DMS153 treated with DMSO at 0.1 percent for 48 hours (cell line): ENCODE results near the gene CTSG.
"Not testable (repeated sequence)": the region's sequence is repeated elsewhere in the genome, so short reads cannot be mapped to it uniquely, and the experiment has no call there.

Experiments used
- DNase-seq: peaks from one replicate; lab custom pipeline; 2025; ENCODE audit not compliant: unreplicated experiment; lab: John Stamatoyannopoulos, UW

CTSG gene, protein sequence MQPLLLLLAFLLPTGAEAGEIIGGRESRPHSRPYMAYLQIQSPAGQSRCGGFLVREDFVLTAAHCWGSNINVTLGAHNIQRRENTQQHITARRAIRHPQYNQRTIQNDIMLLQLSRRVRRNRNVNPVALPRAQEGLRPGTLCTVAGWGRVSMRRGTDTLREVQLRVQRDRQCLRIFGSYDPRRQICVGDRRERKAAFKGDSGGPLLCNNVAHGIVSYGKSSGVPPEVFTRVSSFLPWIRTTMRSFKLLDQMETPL

DNA sequence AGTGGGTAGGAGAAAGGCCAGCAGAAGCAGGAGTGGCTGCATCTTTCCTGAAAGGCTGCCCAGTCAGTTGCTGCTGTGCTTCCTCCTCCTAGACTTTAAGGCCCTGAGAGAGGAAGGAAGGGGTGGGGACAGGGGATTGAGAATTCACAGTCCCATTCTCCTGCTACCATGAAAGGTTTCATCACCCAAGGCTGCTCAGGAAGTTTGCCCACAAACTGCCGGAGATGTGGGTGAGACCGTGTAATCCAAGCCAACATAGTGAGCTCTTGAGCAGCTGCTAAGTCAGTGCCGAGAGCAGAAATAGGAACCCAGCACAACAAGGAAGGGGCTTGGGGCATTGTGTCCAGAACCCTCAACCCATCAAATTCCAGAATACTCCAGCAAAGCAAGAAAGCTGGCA, at the start of gene CTSG:
CTSG (minus strand) TSS at position 69 of the 400 bp plus-strand sequence; CDS start at position 42, 27 bp downstream.
- no peak for DNase-seq

DNA sequence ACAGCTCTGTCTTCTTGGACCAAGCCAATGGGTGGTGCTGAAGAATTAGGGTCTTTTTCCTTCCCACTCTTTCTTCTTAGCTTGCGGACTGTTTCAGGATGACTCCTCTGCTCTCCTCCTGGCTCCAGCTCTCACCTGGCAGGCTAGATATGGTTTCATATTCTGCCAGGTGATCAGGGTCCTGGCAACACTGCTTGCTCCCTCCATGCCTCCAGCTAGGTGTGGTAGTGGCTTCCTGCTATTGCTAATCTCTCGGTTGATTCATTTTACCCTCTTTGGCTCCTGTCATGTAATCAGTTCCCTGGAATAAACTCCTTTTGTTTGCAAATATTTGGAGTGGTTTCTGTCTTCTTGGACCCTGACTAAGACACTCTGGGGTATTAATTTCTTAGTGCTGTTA, 37.7 kb upstream of the CTSG start:
- no peak for DNase-seq

DNA sequence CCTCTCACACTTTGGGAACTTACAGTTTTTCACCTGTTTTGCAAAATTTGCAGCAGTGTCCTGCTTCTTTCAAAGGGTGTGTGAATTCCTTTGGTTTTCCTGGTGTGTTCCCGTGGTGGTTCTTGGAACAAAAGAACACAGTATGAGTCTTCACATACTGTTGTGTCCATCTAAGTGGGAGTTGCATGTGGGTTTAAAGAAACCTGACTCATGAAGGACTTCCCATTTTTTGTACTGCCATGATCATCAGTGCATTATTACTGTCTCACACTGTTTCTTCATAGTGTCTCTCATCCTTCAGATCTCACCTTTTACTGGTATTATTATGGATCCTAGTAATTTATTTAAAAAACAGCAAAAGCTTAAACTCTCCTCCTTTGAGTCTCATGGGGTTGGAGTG, 37.2 kb upstream of the CTSG start:
- no peak for DNase-seq

DNA sequence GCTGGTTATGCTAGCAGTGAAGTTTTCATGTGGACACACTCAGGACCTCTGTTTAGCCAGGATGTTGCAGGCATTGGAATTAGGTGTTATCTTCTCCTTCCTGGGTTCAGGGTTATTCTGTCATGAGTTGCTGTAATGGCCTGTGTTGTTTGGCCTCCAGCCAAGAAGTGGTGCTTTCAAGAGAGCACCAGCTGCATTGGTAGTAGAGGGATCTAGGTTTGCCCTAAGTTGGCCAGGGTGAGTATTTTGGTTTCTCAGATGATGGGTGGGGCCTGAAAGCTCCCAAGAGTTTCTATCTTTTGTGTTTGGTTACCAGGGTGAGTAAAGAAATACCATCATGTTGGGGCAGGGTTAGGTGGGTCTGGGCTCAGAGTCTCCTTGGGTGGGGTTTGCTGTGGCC, 36.1 kb upstream of the CTSG start:
- no peak for DNase-seq

DNA sequence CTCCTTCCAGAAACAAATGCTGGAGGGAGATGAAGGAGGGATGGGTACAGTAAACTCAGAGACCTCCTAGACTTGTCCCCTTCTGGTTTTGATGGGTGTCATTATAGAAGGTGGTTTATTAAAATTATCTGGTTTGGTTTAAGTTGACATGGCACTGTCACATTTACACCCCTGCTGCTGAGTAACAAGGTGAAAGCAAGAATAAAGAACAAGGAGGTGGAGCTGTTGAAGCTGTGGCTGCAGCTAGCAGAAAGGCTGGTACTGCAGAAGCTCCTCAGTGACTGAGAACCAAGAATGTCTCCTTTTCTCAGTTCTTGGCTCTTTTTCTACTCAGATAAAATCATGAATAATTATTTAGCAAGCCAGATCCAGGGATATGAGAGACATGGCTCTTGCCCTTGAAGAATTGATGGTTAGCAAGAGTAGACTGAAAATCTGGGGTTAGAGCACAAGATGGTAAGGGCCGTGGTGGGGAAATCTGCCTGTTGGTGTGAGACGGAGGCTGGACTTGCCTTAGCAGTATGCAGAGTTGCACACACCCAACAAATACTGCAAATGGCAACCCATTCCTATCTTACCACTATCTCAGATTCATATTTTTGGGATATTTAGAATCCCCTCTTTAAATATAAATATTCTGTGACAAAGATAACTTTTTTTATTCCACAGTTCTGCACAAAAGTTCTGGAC, 33.8 kb upstream of the CTSG start, which contains the start of gene GZMH:
GZMH (minus strand) TSS at position 31 of the 690 bp plus-strand sequence. CDS start 72 bp downstream, outside the sequence.
- no peak for DNase-seq

DNA sequence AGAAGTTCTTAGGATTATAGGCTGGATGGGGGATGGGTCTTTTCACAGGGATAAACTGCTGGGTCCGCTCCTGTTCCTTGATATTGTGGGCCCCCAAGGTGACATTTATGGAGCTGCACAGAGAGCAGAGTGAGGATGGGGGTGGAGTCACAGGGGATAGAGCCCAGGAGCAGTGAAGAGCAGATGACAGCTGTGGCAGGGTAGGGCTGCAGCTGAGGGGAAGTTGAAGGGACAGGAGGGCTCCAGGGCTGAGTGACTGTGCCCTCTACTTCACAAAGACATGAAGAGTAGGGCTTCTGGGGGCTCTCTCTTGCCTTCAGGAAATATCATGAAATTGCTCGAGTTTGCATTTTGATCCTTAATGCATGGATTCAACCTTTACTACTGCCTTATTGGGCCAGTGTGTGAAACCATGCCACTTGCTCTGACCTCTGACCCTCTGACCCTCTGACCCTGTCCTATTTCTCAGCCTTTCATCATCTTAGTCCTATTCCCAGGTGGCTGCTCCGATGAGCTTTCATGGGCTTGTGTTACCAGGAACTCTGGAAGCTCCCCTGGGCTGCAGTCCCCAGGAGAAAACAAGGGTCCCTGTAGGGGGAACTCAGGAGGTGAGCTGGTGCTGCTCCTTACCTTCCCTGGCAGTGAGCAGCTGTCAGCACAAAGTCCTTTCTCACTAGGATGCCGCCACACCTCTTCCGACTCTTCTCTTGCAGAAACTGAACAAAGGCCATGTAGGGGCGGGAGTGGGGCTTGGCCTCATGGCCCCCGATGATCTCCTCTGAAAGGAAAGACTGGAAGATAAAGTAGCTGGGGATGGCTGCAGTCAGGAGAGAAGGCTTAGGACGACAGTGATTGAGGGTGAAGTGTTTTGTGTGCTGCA, 31.8 kb upstream of the CTSG start:
- DNase-seq = no peak

DNA sequence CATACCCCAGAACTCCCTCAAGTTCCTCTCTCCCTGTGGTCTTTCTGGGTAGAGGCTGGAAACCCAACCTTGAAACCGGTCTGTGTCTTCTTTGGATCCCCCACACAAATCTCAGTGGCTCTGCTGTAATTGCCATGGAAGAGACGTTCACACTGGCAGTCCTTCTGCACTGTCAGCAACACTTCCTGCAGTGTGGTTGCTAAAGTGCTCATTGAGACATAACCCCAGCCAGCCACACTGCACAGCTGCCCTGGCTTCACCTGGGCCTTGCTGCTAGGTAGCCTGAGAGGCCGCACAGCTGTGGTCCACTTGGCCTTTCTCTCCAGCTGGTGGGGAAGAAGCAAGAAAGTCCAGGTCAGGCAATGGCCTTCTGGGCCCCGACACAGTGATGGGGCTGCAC, 31.0 kb upstream of the CTSG start:
- no peak for DNase-seq

DNA sequence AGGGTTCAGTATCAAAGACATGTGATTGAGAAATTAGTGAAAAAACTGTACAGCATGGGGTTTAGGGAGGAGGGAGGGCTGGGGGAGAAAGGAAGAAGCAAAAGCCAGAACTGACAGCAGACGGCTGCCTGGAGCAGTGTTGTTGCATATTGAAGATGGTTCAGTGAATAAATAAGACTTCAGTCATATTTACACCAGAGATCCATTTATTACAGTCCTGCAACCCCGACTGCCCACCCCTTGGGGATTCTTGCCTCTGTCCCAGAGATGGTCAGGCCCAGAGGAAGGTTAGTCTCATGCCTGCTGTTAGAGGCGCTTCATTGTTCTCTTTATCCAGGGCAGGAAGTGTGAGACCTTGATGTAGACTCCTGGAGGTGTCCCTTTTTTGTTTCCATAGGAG, 30.2 kb upstream of the CTSG start:
- DNase-seq = no peak

DNA sequence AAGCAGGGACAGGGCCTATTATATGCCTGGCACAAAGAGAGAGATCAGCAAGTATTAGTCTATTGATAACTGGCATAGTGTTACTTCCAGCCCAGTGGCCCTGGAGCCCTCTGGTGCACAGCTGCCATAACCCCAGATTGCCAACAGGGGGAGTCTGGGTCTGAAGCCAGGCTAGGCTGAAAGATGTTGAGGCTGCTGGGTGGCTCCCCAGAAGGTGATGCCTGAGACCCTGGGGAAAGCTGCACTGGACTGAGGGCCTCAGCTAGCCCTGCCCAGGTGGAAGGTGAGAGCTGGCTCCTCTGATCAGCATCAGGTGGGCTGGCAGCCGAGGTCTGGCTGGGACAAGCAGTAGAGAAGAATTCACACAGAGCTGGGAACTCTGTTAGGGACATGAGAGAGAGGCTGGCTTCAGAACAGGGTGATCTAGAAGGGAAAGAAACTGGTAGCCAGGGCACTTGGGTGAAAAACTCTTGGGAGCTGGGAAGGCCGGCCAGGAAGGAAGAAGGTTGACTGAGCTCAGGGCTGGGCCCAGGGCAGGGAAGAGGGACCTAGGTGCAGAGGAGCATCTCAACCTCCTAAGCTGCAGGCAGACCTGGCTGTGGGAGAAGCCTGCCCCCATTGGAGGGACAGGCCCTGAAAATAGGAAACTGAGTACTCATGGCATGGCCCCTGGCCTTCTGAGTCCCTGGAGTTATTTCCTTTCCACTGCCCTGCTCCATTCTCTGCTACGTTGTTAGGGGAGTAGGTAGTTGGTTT, 29.6 kb upstream of the CTSG start:
- no peak for DNase-seq

DNA sequence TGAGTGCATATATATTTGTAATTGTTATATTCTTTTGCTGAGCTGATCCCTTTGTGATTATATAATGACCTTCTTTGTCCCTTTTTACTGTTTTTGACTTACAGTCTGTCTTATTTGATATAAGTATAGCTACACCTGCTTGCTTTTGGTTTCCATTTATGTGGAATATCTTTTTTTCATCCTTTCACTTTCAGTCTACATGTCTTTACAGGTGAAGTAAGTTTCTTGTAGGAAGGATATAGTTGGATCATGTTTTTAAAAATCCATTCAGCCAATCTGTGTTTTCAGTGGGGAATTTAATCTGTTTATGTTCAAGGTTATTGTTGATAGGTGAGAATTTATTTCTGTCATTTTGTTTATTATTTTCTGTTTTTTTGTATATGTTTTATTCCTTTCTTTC, 21.4 kb upstream of the CTSG start:
- DNase-seq = no peak

DNA sequence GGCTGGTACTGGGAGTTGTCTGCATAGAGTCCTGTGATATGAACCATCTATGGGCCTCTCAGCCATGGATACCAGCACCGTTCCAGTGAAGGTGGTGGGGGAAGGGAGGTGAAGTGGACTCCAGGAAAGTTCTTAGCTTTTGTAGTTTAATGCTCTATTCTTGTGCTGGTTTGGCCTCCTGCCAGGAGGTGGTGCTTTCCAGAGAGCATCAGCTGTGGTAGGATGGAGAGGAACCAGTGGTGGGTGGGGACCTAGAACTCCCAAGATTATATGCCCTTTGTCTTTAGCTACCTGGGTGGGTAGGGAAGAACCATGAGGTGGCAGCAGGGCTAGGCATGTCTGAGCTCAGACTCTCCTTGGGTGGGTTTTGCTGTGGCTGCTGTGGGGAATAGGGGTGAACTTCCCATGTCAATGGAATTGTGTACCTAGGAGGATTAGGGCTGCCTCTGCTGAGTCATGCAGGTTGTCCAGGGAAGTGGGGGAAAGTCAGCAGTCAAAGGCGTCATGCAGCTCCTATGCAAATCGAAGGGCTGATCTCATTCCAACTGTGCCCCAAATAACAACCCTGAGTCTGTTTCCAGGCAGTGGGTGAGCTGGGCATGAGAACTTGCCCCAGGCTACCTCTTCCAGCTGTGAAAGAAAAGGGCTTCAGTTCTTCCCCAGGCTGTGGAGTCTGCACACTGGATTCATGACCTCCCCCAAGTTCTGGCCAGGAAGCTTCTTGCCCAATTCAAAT, 19.2 kb upstream of the CTSG start:
- no peak for DNase-seq

DNA sequence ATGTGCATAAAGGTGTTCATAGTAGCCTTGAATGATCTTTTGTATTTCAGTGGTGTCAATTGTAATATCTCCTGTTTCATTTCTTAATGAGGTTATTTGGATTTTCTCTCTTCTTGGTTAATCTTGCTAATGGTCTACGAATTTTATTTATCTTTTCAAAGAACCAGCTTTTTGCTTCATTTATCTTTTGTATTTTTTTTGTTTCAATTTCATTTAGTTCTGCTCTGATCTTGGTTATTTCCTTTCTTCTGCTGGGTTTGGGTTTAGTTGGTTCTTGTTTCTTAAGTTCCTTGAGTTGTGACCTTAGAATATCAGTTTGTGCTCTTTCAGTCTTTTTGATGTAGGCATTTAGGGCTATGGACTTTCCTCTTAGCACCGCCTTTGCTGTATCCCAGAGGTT, 15.0 kb upstream of the CTSG start:
- not testable (repeated sequence) for DNase-seq

DNA sequence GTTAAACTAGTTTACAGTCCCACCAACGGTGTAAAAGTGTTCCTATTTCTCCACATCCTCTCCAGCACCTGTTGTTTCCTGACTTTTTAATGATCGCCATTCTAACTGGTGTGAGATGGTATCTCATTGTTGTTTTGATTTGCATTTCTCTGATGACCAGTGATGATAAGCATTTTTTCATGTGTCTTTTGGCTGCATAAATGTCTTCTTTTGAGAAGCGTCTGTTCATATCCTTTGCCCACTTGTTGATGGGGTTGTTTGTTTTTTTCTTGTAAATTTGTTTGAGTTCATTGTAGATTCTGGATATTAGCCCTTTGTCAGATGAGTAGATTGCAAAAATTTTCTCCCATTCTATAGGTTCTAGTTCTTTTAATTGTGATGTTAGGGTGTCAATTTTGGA, 8.4 kb upstream of the CTSG start:
- DNase-seq = not testable (repeated sequence)

DNA sequence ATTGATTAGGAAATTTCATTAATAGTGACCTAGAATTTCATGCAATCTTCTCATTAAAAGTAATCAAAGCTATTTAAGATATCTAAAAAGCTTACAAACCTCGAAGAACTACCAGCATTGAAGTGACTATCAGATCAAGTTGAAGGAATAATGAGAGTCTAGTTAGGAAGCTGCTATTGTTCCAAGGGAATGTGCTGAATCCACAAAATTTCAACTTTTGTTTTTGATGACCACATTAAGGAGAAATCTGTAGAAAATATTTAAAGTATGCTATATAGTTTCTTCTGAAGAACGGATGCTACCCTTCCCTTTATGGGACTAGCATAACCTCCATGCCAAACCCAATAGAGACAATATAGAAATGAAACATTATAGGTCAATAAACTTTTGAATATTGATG, 2.5 kb upstream of the CTSG start:
- no peak for DNase-seq

DNA sequence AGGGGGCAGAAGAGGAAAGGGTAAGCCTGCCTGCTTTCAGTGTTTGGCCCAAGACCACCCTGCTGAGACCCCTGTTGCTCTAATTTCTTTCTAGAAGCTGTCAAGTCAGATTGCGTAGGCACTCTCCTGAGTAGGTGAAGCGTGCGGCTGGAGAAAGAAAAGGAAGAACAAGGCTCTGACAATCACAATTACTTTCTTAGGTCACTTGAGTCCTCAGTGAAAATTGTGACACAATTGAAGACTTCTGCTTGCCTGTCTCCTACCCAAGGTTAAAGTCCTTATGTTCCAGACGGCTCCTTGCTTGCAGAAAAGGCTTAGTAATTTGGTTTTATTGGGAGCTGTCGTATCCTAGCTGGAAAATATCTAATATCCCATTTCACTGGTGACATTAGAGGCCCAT, 721 bp upstream of the CTSG start:
- DNase-seq = no peak

DNA sequence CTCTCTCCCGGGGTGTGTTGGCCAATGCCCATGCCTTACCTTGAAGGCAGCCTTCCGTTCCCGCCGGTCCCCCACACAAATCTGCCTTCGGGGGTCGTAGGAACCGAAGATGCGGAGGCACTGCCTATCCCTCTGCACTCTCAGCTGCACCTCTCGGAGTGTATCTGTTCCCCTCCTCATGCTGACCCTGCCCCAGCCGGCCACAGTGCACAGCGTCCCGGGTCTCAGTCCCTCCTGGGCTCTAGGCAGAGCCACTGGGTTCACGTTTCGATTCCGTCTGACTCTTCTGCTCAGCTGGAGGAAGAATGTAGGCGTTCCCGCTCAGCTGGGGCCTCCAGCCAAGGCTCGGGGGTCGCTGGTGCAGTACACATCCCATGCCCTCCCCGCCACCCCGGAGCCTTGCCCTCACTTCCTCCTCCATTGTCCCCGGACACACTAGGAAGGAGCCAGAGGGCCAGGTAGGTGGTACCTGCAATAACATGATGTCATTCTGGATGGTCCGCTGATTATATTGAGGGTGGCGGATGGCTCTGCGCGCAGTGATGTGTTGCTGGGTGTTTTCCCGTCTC, 1.8 kb downstream of the CTSG start:
- DNase-seq = no peak

DNA sequence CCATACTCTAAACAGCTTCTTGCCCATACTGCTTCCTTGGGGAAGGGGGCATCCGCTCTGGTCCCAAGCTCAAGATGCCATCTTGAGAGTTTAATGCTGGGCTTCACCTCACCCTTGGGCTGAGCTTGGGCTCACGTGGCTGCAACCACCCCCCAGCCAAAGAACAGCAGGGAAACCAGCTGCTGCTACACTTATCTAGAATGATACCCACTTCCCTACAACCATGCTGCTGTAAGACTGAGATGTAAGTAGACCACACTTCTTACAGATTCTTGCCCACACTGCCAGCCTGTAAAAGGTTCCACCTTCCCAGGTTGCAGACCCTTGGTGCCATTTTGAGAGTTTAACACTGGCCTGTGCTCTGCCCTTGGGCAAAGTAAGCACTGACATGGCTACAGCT, 9.7 kb downstream of the CTSG start:
- no peak for DNase-seq

DNA sequence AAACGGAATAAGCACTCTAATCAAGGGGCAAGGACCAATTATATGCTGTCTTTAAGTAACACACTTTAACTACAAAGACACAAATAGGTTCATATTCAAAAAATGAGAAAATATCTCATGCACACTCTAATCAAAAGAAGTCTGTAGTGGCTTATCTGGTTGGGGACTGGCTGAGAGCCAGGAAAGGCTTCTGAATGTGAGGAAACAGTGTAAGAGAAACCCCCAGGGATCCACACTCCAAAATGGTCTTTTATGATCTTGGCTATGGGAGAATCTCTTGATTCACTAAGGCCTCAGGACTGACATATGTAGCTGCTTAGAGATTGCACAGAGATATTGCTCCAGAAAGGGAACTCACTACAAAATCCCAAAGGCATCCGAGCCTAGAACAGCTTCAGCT, 10.3 kb downstream of the CTSG start:
- DNase-seq = no peak

DNA sequence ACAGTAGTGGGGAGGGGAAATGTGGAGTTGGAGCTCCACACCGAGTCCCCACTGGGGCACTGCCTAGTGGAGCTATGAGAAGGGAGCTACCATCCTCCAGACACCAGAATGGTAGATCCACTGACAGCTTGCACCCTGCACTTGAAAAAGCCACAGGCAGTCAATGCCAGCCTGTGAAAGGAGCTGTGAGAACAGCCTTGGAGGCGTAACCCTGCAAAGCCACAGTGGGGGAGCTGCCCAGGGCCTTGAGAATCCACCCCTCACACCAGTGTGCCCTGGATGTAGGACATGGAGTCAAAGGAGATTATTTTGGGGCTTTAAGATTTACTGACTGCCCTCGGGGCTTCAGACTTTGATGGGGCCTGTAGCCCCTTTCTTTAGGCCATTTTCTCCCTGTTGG, 12.5 kb downstream of the CTSG start:
- DNase-seq = no peak

DNA sequence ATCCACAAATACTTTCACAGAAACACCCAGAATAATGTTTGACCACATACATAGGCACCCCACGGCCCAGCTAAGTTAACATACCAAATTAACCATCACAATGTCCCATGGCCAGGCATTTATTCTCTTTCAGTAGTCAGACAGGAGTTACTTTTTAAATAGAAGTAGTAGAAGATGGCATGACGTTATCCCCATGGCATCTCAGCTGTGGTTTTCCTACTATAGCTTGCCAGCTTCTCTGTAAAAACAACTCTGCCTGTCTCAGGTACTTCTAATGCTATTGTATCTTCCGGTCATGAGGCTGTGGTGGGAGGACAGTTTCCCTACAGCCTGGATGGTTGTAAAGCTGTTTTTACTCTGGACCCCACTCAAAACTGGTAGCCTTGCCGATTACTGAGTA, 19.3 kb downstream of the CTSG start:
- no peak for DNase-seq
